GM12874 (cell line): ENCODE data around the gene LAMTOR3.

ENCODE experiments used
- TF ChIP-seq, protein P1 (sequence below): IDR thresholded peaks from 2 replicates; pipeline ENCODE4 v1.5.1; 2011; ENCODE audit warnings: low read depth, mild to moderate bottlenecking, control low read depth, low read length, moderate library complexity; ENCODE audit not compliant: insufficient read depth

Gene LAMTOR3, protein sequence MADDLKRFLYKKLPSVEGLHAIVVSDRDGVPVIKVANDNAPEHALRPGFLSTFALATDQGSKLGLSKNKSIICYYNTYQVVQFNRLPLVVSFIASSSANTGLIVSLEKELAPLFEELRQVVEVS

GRCh38 chr4:99894161-99894997 is at the start of gene LAMTOR3:
Gene LAMTOR3, minus strand, starts transcription at chr4:99894427. Its CDS starts 464 bp downstream, at chr4:99893963.
- TF ChIP-seq, protein P1, sequence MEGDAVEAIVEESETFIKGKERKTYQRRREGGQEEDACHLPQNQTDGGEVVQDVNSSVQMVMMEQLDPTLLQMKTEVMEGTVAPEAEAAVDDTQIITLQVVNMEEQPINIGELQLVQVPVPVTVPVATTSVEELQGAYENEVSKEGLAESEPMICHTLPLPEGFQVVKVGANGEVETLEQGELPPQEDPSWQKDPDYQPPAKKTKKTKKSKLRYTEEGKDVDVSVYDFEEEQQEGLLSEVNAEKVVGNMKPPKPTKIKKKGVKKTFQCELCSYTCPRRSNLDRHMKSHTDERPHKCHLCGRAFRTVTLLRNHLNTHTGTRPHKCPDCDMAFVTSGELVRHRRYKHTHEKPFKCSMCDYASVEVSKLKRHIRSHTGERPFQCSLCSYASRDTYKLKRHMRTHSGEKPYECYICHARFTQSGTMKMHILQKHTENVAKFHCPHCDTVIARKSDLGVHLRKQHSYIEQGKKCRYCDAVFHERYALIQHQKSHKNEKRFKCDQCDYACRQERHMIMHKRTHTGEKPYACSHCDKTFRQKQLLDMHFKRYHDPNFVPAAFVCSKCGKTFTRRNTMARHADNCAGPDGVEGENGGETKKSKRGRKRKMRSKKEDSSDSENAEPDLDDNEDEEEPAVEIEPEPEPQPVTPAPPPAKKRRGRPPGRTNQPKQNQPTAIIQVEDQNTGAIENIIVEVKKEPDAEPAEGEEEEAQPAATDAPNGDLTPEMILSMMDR, result no peak

DNA sequence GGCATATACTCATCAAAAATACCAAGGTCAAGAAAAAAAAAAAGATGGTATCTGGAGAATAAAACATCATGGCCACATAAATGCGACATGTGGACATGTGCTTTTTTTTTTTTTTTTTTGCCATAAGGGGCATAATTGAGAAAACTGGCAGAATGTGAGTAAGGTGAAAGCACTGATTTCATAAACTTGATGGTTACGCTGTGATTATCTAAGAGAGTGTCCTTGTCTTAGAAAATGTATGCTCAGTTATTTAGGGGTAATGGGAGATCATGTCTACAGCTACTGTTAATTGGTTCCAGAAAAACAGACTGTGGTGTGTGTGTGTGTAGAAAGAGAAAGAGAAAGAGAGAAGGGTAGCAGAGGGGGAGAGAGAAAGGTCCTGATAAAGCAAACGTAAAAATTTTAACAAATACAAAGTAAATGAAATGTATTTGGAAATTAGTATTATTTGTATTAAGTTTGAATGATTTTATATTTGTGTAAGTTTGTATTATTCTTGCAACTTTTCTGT is 44.1 kb upstream of the LAMTOR3 start:
- TF ChIP-seq, protein P1, result no peak

- TF ChIP-seq, protein P1, result no peak
Measured at GRCh38 chr4:99934891-99935290, 40.7 kb upstream of the LAMTOR3 start.

DNA sequence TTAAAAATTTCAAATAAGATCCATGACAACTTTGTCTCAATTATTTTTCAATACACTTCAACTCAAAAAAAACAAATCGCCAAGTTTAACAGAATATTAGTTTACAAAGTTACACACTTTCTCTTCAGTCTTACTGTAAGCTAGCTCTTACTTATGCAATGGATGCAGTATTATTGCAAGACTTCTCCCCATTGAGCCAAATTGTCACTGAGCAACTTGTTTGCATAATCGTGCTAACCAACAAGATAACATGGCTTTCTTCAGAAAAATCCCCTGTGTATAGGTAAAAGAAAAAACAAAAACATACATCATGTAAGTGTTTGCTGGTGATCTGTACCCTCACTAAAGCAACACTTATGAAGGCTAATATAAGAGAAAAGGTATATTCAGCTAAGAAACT is 33.3 kb upstream of the LAMTOR3 start:
- TF ChIP-seq, protein P1, result no peak

DNA sequence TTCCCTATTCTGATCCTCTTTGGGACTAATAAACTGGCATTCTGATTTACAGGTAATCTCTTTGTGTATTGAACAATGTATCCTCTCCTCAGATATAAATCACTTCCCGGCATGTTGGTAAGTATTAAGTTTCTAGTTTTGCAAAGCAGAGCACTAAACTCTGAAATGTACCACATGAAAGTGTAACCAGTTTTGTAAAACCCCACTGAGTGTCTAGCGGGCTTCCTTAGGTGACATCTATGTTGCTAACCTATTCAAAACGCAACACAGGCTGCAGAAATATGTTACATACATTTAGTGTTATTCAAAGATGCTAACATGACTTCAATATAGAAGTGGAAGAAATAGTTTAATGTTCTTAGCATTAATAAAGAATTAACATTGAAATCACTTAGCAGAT is 26.9 kb upstream of the LAMTOR3 start:
- TF ChIP-seq, protein P1, result no peak

DNA sequence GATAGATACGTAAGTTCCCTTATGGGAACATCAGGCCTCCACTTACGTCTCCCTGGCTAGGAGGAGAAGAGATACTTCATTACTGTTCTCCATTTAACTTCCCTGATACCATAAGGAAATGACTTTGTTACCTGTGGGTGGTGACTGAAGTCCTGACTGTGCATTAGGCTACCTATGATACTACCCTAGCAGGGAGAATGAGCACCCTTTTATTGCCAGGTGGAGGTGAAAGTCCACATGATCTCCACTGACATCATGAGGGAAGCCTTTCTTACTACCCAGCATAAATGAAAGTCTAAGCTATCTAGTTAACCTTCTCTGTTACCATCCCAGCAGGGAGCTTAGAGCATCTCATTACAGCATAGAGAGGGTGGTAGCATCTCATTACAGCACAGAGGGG is 24.4 kb upstream of the LAMTOR3 start:
- TF ChIP-seq, protein P1, result no peak

GRCh38 chr4:99917575-99917974 is 23.3 kb upstream of the LAMTOR3 start:
- TF ChIP-seq, protein P1, result no peak
